ENCODE data around the gene NUMA1. TPM values are rescaled to one million over a fixed set of nuclear protein-coding genes. Genes with fewer than 3 reads are reported as not detected.

Gene NUMA1
- total and polyA plus RNA-seq, 2 of the 13 experiments (the other 11 are each of a cell fraction or from before 2014, with no cell fraction given), result 57.3 to 60.2 TPM

- TF ChIP-seq ARID5B (CRISPR knock-in tag; IDR thresholded peaks at IDR 0.05) (peak; percentile 33; the same call in 1 of the 2 replicates), ZNF83 (CRISPR knock-in tag; IDR thresholded peaks at IDR 0.05; ENCODE audit: borderline replicate concordance) (no peak), ZNF143 (CRISPR knock-in tag; IDR thresholded peaks at IDR 0.05) (peak; percentile 96), KLF6 (CRISPR knock-in tag; IDR thresholded peaks at IDR 0.05) (no peak), ZBTB33 (CRISPR knock-in tag; IDR thresholded peaks at IDR 0.05) (no peak), MNT (IDR thresholded peaks at IDR 0.05) (peak; percentile 44), ATF1 (CRISPR knock-in tag; IDR thresholded peaks at IDR 0.05) (peak; percentile 93), HDAC6 (IDR thresholded peaks at IDR 0.05; ENCODE audit: low read depth, low read length) (no peak), MED13 (CRISPR knock-in tag; IDR thresholded peaks at IDR 0.05) (no peak), TARDBP (CRISPR knock-in tag; IDR thresholded peaks at IDR 0.05) (peak; percentile 62; the same call in 1 of the 2 replicates), ZNF878 (CRISPR knock-in tag; IDR thresholded peaks at IDR 0.05) (peak; percentile 69; the same call in 1 of the 2 replicates), E2F1 (CRISPR knock-in tag; IDR thresholded peaks at IDR 0.05) (peak; percentile 99), ZBTB26 (CRISPR knock-in tag; IDR thresholded peaks at IDR 0.05; ENCODE audit: borderline replicate concordance) (no peak), GFI1 (CRISPR knock-in tag; IDR thresholded peaks at IDR 0.05; ENCODE audit: borderline replicate concordance) (no peak), KDM6A (CRISPR knock-in tag; IDR thresholded peaks at IDR 0.05; ENCODE audit: low read depth) (no peak), ZBTB46 (CRISPR knock-in tag; IDR thresholded peaks at IDR 0.05; ENCODE audit: borderline replicate concordance) (no peak), IRF2 (CRISPR knock-in tag; IDR thresholded peaks at IDR 0.05) (peak; percentile 73; the same call in 1 of the 2 replicates)
Measured at GRCh38 chr11:72080326-72081183, at the start of gene NUMA1, which contains the start of gene LRRC51 (continued).
